Gastroesophageal sphincter (tissue), 3 donors: Measurements from ENCODE around the gene DTD2.

Experiments
- CTCF ChIP-seq, 4 experiments: fragments of 200-600 bp in 2 of 4; fragments of 450-650 bp in 2 of 4; sonication (generic) in 1 of 4; IDR thresholded peaks; one replicate each; pipeline ENCODE4 v1.5.1; 2017 to 2019; ENCODE audit warnings: antibody characterized with exemption in 4 of 4, mild to moderate bottlenecking in 2 of 4, moderate library complexity in 2 of 4
- POLR2A ChIP-seq, 2 donors: fragments of 450-650 bp; IDR thresholded peaks; one replicate each; pipeline ENCODE4 v1.6.1; 2017; ENCODE audit warnings: antibody characterized with exemption in 2 of 2, mild to moderate bottlenecking in 2 of 2, moderate library complexity in 1 of 2
- POLR2AphosphoS5 ChIP-seq: sonication (generic); formaldehyde crosslinking; IDR thresholded peaks from one replicate; pipeline ENCODE4 v1.6.1; 2017; ENCODE audit warnings: antibody characterized with exemption

GRCh38 chr14:31440280-31440679, 17.0 kb downstream of the DTD2 start:
- TF ChIP-seq POLR2A (IDR thresholded peaks at IDR 0.05) (no peak), CTCF (IDR thresholded peaks at IDR 0.05) (no peak), POLR2AphosphoS5 (no peak)
